Progenitor cell of endocrine pancreas (in vitro differentiated cells): ENCODE results near the gene TCEA2. TPM values are rescaled to one million over a fixed set of nuclear protein-coding genes. Genes with fewer than 3 reads are reported as not detected.

ENCODE experiments used
- DNase-seq: peaks from one replicate; pipeline ENCODE4 v3.0.0; 2021; ENCODE audit warnings: low spot score; ENCODE audit not compliant: unreplicated experiment
- H3K27ac Mint-ChIP-seq: 2 replicates; pipeline ENCODE4 v1.8.0; 2021; ENCODE audit warnings: mild to moderate bottlenecking, moderate library complexity, mixed read lengths
- H3K27me3 Mint-ChIP-seq: 2 replicates; pipeline ENCODE4 v1.8.0; 2021; ENCODE audit warnings: mixed read lengths
- H3K36me3 Mint-ChIP-seq: 2 replicates; pipeline ENCODE4 v1.8.0; 2022; ENCODE audit warnings: mixed read lengths; ENCODE audit not compliant: insufficient read depth
- H3K4me1 Mint-ChIP-seq: 2 replicates; pipeline ENCODE4 v1.8.0; 2021; ENCODE audit warnings: low read depth, mixed read lengths
- H3K4me3 Mint-ChIP-seq: 2 replicates; pipeline ENCODE4 v1.8.0; 2021; ENCODE audit warnings: low read depth, mild to moderate bottlenecking, moderate library complexity, mixed read lengths
- H3K9me3 Mint-ChIP-seq: 2 replicates; pipeline ENCODE4 v1.8.0; 2021; ENCODE audit warnings: low read depth, mixed read lengths
- CTCF ChIP-seq: fragments of 200-600 bp; sonication (generic); IDR thresholded peaks from one replicate; pipeline ENCODE4 v1.5.0; 2021; ENCODE audit warnings: antibody characterized with exemption, mild to moderate bottlenecking; ENCODE audit not compliant: unreplicated experiment
- total RNA-seq: library from RNA; stranded (reverse); gene quantifications from 2 replicates; pipeline ENCODE4 v1.2.1, GENCODE V29; 2021

Gene TCEA2
- total RNA-seq, 1 donor from 2014 or later: 92.7 TPM

DNA sequence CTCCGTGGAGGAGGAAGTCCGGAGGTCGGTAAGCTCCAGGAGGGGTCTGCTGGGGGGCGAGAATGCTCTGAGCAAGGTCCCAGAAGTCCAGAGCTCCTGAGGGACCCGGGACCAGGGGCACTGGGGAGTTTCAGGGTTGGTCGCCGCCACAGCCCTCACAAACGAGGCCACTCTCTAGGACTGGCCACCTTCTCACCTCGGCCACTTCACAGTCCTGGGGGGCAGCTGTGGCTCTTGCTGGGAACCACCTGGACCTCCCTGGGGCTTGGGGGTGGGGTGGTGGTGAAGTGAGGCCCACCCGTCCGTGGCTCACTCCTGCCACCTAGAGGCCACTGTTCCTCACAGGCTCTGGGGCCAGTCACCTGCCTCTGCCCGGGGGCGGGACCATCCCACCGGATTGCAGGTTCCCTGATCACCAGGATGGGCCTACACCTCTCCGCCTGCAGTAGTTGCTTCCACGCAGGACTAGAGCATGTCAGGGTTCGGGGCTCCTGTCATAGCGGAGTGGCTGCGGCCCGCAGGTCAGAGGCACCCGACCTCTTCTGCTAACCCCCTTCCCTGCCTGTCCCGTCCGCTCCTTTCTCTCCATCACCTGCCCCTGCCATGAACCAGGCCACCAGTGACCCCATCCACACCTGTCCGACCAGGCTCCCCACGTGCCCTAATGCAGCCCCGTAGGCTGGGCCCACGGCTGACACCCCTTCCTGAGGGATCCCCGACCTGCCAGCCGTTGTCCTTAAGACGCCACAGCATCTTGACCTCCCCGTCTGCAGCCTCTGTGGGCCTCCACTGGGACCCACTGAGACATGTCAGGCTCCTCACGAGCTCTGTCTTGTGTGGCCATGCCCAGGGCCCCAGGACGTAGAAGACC, 5.1 kb upstream of the TCEA2 start:
- no peak overlapping the region for H3K4me3 Mint-ChIP-seq
- TF ChIP-seq CTCF: peak; percentile 87
- peak; percentile 86 for DNase-seq
- peaks cover 11% of the 10 kb centered on the region for H3K4me1 Mint-ChIP-seq
- H3K9me3 Mint-ChIP-seq: no peaks in the 10 kb centered on the region
- peaks cover 16% of the 10 kb centered on the region for H3K27me3 Mint-ChIP-seq
- H3K36me3 Mint-ChIP-seq: no peaks in the 10 kb centered on the region
- H3K27ac Mint-ChIP-seq: no peak overlapping the region

GRCh38 chr20:64058536-64058935, 4.5 kb upstream of the TCEA2 start:
- no peak overlapping the region for H3K4me3 Mint-ChIP-seq
- H3K9me3 Mint-ChIP-seq: no peaks in the 10 kb centered on the region

DNA sequence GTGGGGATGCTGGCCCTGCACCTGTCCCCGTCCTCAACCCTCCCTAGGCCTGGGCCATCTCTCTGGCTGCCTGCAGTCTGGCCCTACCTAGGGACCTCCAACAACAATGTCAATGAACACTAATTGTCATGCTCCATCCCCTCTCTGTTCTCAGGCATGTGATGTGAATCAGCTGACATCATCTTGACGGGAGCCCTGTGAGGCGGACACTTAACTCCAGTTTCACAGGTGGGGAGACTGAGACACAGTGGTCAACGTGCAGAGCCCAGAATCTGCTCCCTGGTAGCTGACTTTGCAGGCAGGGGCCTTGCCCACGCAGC, 762 bp upstream of the TCEA2 start:
- Mint-ChIP-seq H3K36me3 (no peaks in the 10 kb centered on the region), H3K4me3 (peak overlapping the region; percentile 86), H3K27ac (peak overlapping the region; percentile 84), H3K4me1 (peaks cover 20% of the 10 kb centered on the region), H3K9me3 (no peaks in the 10 kb centered on the region), H3K27me3 (no peaks in the 10 kb centered on the region)
- no peak for DNase-seq
- TF ChIP-seq CTCF: no peak

More at GRCh38 chr20:64058536-64058935, 4.5 kb upstream of the TCEA2 start:
- no peak for DNase-seq
- Mint-ChIP-seq H3K4me1 (peaks cover 11% of the 10 kb centered on the region), H3K27ac (no peak overlapping the region), H3K27me3 (peaks cover 9% of the 10 kb centered on the region), H3K36me3 (no peaks in the 10 kb centered on the region)
- TF ChIP-seq CTCF: no peak

DNA sequence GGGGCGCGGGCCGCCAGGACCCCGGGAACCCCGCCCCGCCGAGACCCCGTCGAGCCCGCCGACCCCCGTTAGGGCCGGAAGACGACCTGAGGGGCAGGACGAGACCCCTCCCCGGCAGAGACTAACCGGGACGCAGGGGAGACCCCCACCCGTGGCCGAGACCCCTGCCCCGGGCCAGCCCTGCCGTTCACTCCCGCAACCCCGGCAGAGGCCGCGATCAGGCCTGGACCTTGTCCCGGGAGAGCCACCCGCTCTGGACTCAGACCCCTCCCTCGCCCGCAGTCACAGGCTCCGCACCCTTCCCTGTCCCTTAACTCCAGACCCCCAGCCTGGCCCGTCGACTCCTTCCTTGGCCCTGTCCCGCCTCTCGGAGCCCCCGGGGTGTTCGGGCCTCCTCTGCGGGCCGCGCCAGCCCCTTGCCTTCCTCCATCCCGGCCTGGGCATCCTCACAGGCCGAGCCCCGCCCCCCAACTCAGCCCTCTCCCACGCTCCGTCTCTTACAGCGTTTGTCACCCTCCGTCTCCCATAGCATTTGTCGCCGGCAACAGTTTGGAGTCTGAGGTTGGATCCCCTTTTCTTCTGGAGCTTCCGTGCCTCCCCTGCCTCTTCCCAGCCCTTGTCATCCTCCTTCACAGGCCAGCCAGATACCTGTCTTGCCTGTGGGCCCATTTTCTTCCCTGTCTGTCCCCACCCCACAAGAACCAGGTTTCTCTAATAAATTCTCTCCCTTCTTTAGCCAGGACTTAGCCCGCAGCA, 569 bp downstream of the TCEA2 start:
- Mint-ChIP-seq H3K27ac (no peak overlapping the region), H3K27me3 (no peaks in the 10 kb centered on the region), H3K9me3 (no peaks in the 10 kb centered on the region), H3K4me1 (peaks cover 15% of the 10 kb centered on the region), H3K4me3 (peak overlapping the region; percentile 86), H3K36me3 (no peaks in the 10 kb centered on the region)
- no peak for DNase-seq
- no peak for TF ChIP-seq CTCF

GRCh38 chr20:64064145-64064698, 1.2 kb downstream of the TCEA2 start:
- TF ChIP-seq CTCF: no peak
- no peak for DNase-seq
- H3K27me3 Mint-ChIP-seq: no peaks in the 10 kb centered on the region
- no peaks in the 10 kb centered on the region for H3K36me3 Mint-ChIP-seq
- H3K27ac Mint-ChIP-seq: no peak overlapping the region
- peaks cover 15% of the 10 kb centered on the region for H3K4me1 Mint-ChIP-seq
- H3K9me3 Mint-ChIP-seq: no peaks in the 10 kb centered on the region
- peak overlapping the region; percentile 86 for H3K4me3 Mint-ChIP-seq
